Endothelial cell of umbilical vein (primary cell): ENCODE data around the gene GAL3ST2. TPM values are rescaled to one million over a fixed set of nuclear protein-coding genes. Genes with fewer than 3 reads are reported as not detected.

Experiments used
- BruUV-seq: library from RNA; stranded (reverse); fragments of 400-500 nt; replicated peaks from 2 replicates; lab custom pipeline; 2021; lab: Mats Ljungman, UMichigan
- CTCF ChIA-PET: fragments of 300-600, 350-600 bp; sonication (Branson Sonifier 250); formaldehyde crosslinking; loops from one replicate; lab custom pipeline; 2021; ENCODE audit warnings: antibody characterized with exemption, inconsistent platforms; lab: Charles Lee
- POLR2A ChIA-PET: fragments of 300-600, 350-600 bp; sonication (Branson Sonifier 250); formaldehyde crosslinking; loops from one replicate; lab custom pipeline; 2021; ENCODE audit warnings: antibody characterized with exemption, inconsistent platforms; lab: Charles Lee
- DNase-seq: peaks from one replicate; pipeline ENCODE4 v3.0.0-alpha.2; 2011; ENCODE audit warnings: low read depth, low spot score
- FAIRE-seq: peaks from 2 replicates; lab custom pipeline; 2011; peaks lifted over from hg19 to GRCh38; lab: Jason Lieb, UNC
- H2AFZ ChIP-seq: 2 replicates; pipeline ENCODE4 v1.6.0; 2012; ENCODE audit warnings: low read depth, low read length, control low read depth, inconsistent platforms
- H3K27ac ChIP-seq: 2 replicates; pipeline ENCODE4 v1.5.1; 2011; ENCODE audit warnings: low read depth, mild to moderate bottlenecking, control low read depth, low read length, moderate library complexity; ENCODE audit not compliant: insufficient read depth
- H3K27me3 ChIP-seq, 2 experiments: 2 replicates each; pipeline versions ENCODE4 v1.6.0 to v1.6.1; 2011; ENCODE audit warnings: low read length in 2 of 2, mixed read lengths in 1 of 2; ENCODE audit not compliant: control insufficient read depth in 2 of 2, insufficient read depth in 2 of 2
- H3K36me3 ChIP-seq, 2 experiments: 2 replicates in 1 of 2; 3 replicates in 1 of 2; pipeline ENCODE4 v1.5.1; 2011; ENCODE audit warnings: low read length in 2 of 2, mild to moderate bottlenecking in 1 of 2, moderate library complexity in 1 of 2; ENCODE audit not compliant: control insufficient read depth in 2 of 2, insufficient read depth in 2 of 2; ENCODE audit errors: extremely low read depth in 1 of 2
- H3K4me1 ChIP-seq: 3 replicates; pipeline ENCODE4 v1.5.1; 2011; ENCODE audit warnings: mild to moderate bottlenecking, low read length; ENCODE audit not compliant: control insufficient read depth, insufficient read depth; ENCODE audit errors: extremely low read depth
- H3K4me2 ChIP-seq: 2 replicates; pipeline ENCODE4 v1.6.1; 2011; ENCODE audit warnings: low read length, control low read depth, mixed read lengths; ENCODE audit not compliant: insufficient read depth
- H3K4me3 ChIP-seq, 3 experiments: fragments of 200-600 bp in 1 of 3; sonication (generic), shearing (Covaris generic) in 1 of 3; replicated peaks in 1 of 3; 2 replicates each; pipeline ENCODE4 v1.5.1; 2011 to 2016; ENCODE audit warnings: control low read depth in 3 of 3, low read length in 3 of 3, mild to moderate bottlenecking in 2 of 3, inconsistent platforms in 1 of 3, low read depth in 1 of 3, moderate library complexity in 1 of 3; ENCODE audit not compliant: insufficient read depth in 1 of 3
- H3K79me2 ChIP-seq: 2 replicates; pipeline ENCODE4 v1.6.0; 2012; ENCODE audit warnings: low read length, inconsistent platforms; ENCODE audit not compliant: control insufficient read depth, insufficient read depth
- H3K9ac ChIP-seq: replicated peaks from 2 replicates; pipeline ENCODE3; 2011; ENCODE audit warnings: low read length, control low read depth; ENCODE audit not compliant: insufficient read depth; ENCODE audit errors: extremely low read depth
- H3K9me1 ChIP-seq: replicated peaks from 3 replicates; pipeline ENCODE4 v1.6.0; 2011; ENCODE audit warnings: mild to moderate bottlenecking, low read length; ENCODE audit not compliant: control insufficient read depth, insufficient read depth; ENCODE audit errors: extremely low read depth
- H3K9me3 ChIP-seq: replicated peaks from 2 replicates; pipeline ENCODE4 v1.5.1; 2012; ENCODE audit warnings: low read length, inconsistent platforms; ENCODE audit not compliant: control insufficient read depth, insufficient read depth
- H4K20me1 ChIP-seq: replicated peaks from 2 replicates; pipeline ENCODE3; 2011; ENCODE audit warnings: mild to moderate bottlenecking, low read length; ENCODE audit not compliant: control insufficient read depth, insufficient read depth; ENCODE audit errors: extremely low read depth
- CTCF ChIP-seq, 2 donors: IDR thresholded peaks; 1 replicate in 1 of 2; 2 replicates in 1 of 2; pipeline ENCODE4 v1.5.1; 2011; ENCODE audit warnings: low read length in 2 of 2, mild to moderate bottlenecking in 2 of 2, moderate library complexity in 2 of 2, control low read depth in 1 of 2, inconsistent platforms in 1 of 2, low read depth in 1 of 2; ENCODE audit not compliant: insufficient read depth in 1 of 2; ENCODE audit errors: extremely low read depth in 1 of 2
- EZH2 ChIP-seq: IDR thresholded peaks from 2 replicates; pipeline ENCODE4 v1.6.1; 2012; ENCODE audit warnings: borderline replicate concordance, low read depth, mild to moderate bottlenecking, moderate library complexity, low read length, inconsistent platforms; ENCODE audit not compliant: severe bottlenecking
- FOS ChIP-seq: IDR thresholded peaks from 2 replicates; pipeline ENCODE4 v1.6.1; 2011; ENCODE audit warnings: mild to moderate bottlenecking, low read length, moderate library complexity, borderline replicate concordance; ENCODE audit not compliant: insufficient read depth
- GATA2 ChIP-seq: IDR thresholded peaks from 2 replicates; pipeline ENCODE4 v1.7.0; 2011; ENCODE audit warnings: low read depth, mild to moderate bottlenecking, moderate library complexity, mixed read lengths, low read length; ENCODE audit not compliant: insufficient read length, insufficient read depth
- JUN ChIP-seq: IDR thresholded peaks from 2 replicates; pipeline ENCODE4 v1.6.1; 2011; ENCODE audit warnings: borderline replicate concordance, low read depth; ENCODE audit not compliant: insufficient read length, insufficient read depth
- MAX ChIP-seq: IDR thresholded peaks from 2 replicates; pipeline ENCODE4 v1.6.1; 2011; ENCODE audit not compliant: insufficient read depth, insufficient read length
- MYC ChIP-seq: IDR thresholded peaks from one replicate; pipeline ENCODE4 v1.6.1; 2011; ENCODE audit warnings: mild to moderate bottlenecking, low read depth, low read length
- POLR2A ChIP-seq: IDR thresholded peaks from 2 replicates; pipeline ENCODE4 v1.6.1; 2012; ENCODE audit warnings: low read depth, mild to moderate bottlenecking, control low read depth, low read length
- POLR2AphosphoS5 ChIP-seq: IDR thresholded peaks from 2 replicates; pipeline ENCODE4 v1.6.1; 2012; ENCODE audit warnings: low read depth, mild to moderate bottlenecking, control low read depth, low read length, moderate library complexity; ENCODE audit not compliant: insufficient read depth
- dilution Hi-C: fragments of 300-500 bp; cut with MboI; formaldehyde crosslinking; loops from one replicate; pipeline ENCODE4 v1.15.0; 2019; ENCODE audit warnings: low sequenced_read_pairs; ENCODE audit not compliant: extremely low pct_ligation_motif_present
- intact Hi-C: fragments of 100-400 bp; cut with micrococcal nuclease; formaldehyde crosslinking; loops from one replicate; pipeline ENCODE4 v1.10.0; 2022
- polyA plus RNA-seq, 4 experiments: library from polyadenylated mRNA; depleted of rRNA in 3 of 4; stranded (reverse) in 3 of 4; unstranded in 1 of 4; fragments of >200 nt; gene quantifications; 2 replicates each; pipeline versions ENCODE4 v1.2.1 to v1.2.3, GENCODE V29; 2011 to 2012; ENCODE audit warnings: missing spikeins in 1 of 4
- total RNA-seq: library from RNA; stranded (reverse); gene quantifications from 2 replicates; pipeline ENCODE4 v1.2.3, GENCODE V29; 2021

The GAL3ST2 gene
- total and polyA plus RNA-seq, 2 donors (not counting 3 experiments of a cell fraction or from before 2014, with no cell fraction given) = not detected

DNA sequence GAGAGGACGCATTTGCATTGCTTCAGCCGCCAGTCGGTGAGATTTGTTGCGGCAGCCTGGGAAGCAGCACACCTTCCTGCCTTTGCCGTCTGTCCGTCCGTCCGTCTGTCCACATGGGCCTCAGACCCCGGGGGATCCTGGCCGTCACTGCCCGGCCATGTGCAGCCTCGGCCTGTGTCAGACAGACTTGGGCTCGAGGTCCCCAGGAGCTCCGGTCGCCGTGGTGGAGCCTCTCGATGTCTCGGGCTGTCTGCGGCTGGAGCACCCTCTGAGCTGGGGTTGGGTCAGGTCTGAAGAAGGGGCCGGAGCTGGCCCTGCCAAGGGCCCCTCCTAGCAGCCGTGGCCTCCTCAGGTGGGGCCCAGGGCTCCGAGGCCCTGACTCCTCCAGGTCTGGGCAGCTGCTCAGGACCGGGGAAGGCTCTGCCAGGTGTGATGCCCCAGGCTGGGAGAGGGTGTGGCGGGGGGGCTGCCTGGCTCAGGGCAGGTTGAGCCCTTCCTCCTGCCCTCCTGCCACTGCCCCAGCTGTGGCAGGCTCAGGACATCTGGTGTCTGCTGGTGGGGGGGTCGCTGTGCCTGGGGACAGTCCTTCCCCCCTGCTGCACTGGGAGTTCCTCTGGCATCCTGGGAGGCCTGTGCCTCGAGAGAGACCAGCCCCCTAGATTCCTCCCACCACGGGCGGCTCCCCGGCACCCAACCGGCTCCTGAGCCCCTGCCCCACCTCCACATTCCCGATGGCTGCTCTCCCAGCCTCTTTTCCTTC, 44.2 kb downstream of the GAL3ST2 start:
- H3K9ac ChIP-seq = no peak overlapping the region
- POLR2A ChIA-PET = no interaction called here

More for the DNA sequence above, 44.2 kb downstream of the GAL3ST2 start:
- no peak overlapping the region for H3K4me3 ChIP-seq
- no TSS peak for BruUV-seq
- no peaks in the 10 kb centered on the region for H3K9me1 ChIP-seq
- peaks cover 6% of the 10 kb centered on the region for H3K4me1 ChIP-seq
- dilution Hi-C loops = no loop called here
- no peaks in the 10 kb centered on the region for H3K9me3 ChIP-seq
- no peaks in the 10 kb centered on the region for H4K20me1 ChIP-seq
- H2AFZ ChIP-seq = no peak overlapping the region
- no peak overlapping the region for H3K4me2 ChIP-seq
- H3K27me3 ChIP-seq = no peaks in the 10 kb centered on the region
- TF ChIP-seq MAX = no peak
- TF ChIP-seq FOS = no peak
- no peak for TF ChIP-seq EZH2
- no peak for TF ChIP-seq JUN
- no peak for TF ChIP-seq POLR2AphosphoS5
- TF ChIP-seq POLR2A = no peak
- no peak for TF ChIP-seq CTCF (IDR thresholded peaks at IDR 0.05; ENCODE audit: extremely low read depth in 1 of 2, insufficient read depth in 1 of 2, low read depth in 1 of 2, low read length in 2 of 2)
- no peak for TF ChIP-seq MYC
- TF ChIP-seq GATA2 = no peak
- no peaks in the 10 kb centered on the region for H3K79me2 ChIP-seq
- no peak overlapping the region for H3K27ac ChIP-seq
- no peaks in the 10 kb centered on the region for H3K36me3 ChIP-seq
- intact Hi-C loops = no loop called here
- DNase-seq (no peak), FAIRE-seq (no peak)
- CTCF ChIA-PET = no interaction called here
